Measurements from ENCODE around the gene OSBPL5.
"Not testable (repeated sequence)": the region's sequence is repeated elsewhere in the genome, so short reads cannot be mapped to it uniquely, and the experiment has no call there.

The OSBPL5 gene

GRCh38 chr11:3080733-3081385 lies 84.3 kb downstream of the OSBPL5 start:
- no peak for DNase-seq (ENCODE audit: low read depth)

- peak; percentile 28 for DNase-seq (ENCODE audit: low read depth)
Measured at GRCh38 chr11:3080104-3080503, 85.0 kb downstream of the OSBPL5 start.

DNA sequence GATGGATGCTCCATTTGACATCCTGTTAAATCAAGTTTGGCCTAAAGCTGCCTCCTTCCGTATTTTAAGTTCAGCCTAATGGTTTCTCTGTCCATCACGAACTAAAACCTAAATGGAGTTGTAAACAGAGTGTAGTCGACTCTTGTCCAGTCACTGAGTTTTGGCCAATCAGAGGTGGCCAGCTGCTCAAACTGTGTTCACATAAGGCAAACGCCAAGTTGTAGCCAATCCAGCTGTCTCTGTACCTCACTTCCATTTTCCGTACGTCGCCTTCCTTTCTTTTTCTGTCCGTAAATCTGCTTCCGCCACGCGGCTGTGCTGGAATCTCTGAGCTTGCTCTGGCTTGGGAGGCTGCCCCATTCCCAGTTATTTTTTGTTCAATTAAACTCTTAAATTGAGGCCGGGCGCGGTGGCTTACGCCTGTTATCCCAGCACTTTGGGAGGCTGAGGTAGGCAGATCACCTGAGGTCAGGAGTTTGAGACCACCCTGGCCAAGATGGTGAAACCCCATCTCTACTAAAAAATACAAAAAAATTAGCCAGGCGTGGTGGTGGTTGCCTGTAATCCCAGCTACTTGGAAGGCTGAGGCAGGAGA lies 87.2 kb downstream of the OSBPL5 start:
- DNase-seq (ENCODE audit: low read depth) = no peak

DNA sequence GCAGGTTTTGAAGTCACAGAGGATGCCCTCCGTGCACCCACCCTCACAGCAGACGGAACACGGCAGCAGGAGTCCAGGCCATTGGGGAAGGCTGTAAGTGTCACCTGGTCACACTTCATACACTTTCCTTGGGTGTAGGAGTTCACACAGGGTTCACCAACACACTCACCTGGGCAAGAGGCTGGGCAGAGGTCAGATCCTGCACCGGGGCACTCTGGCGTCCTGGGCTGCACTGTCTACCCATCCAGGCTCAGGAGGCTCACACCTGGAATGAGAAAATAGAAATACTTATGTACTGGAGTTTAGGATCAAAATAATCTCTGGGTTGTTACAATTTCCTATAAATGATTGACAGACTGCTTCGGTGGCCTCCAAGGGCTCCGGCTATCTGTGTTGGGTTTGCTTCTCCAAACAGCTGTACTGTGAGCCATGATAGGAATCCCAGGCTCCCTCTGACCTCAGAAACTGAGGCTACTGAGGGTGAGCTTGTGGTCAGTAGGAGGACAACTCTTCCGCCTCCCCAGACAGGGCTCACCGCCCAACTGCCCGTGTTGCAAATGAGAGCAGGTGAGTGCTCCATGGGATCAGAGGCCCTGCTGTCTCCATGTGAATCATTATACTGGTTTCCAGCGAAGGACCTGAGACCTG lies 87.8 kb downstream of the OSBPL5 start:
- no peak for DNase-seq (ENCODE audit: low read depth)

DNA sequence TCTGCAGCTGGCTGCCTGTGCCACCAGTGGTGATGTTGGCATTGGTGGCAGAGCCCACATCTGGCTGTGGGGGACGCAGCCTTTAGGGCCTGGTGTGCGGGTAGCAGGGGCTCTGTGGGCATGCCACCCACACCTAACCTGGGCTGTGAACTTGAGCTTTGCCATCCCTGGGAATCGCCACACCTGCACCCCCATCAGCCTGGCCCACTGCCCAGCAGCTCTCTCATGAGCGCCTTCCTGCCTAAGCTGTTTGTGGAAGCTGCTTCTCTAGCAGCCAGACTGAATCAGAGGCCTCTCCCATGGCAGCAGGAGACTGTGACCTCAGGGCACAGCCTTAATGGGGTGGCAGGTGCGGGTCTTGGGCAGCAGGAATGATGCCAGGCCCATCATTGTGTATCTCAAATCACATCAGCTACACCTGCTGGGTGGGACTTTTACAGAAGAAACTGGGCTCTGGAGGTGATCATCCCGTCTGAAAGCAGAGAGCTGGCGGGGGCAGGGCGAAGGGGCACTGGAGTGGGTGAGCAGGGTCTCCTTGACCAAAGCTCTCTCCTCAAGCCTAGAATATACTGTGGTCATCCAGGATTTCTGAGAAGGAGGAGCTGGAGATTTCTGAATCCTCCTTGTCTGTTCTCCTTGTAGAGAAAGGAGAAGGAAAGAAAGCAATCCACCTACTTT lies 90.1 kb downstream of the OSBPL5 start:
- no peak for DNase-seq (ENCODE audit: low read depth)

GRCh38 chr11:3073029-3073435 lies 92.1 kb downstream of the OSBPL5 start:
- no peak for DNase-seq (ENCODE audit: low read depth)

- no peak for DNase-seq (ENCODE audit: low read depth)
Measured at GRCh38 chr11:3069425-3069824, 95.7 kb downstream of the OSBPL5 start.

- peak; percentile 51 for DNase-seq (ENCODE audit: low read depth)
Measured at GRCh38 chr11:3066308-3066707, 98.8 kb downstream of the OSBPL5 start.

DNA sequence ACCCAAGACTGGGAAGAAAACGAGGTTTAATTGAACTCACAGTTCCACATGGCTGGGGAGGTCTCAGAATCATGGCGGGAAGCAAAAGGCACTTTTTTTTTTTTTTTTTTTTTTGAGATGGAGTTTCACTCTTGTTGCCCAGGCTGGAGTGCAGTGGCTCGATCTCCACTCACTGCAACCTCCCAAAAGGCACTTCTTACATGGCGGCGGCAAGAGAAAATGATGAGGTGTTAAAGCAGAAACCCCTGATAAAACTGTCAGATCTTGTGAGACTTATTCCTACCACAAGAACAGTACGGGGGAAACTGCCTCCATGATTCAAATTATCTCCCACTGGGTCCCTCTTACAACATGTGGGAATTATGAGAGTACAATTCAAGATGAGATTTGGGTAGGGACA lies 100.4 kb downstream of the OSBPL5 start:
- DNase-seq (ENCODE audit: low read depth) = not testable (repeated sequence)

GRCh38 chr11:3063876-3064275 lies 101.2 kb downstream of the OSBPL5 start:
- peak; percentile 74 for DNase-seq (ENCODE audit: low read depth)

DNA sequence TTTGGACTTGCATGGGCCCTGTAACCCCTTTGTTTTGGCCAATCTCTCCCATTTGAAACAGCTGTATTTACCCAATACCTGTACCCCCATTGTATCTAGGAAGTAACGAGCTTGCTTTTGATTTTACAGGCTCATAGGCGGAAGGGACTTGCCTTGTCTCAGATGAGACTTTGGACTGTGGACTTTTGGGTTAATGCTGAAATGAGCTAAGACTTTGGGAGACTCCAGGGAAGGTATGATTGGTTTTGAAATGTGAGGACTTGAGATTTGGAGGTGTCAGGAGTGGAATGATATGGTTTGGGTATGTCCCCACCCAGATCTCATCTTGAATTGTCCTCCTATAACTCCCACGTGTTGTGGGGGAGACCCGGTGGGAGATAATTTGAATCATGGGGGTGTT lies 101.7 kb downstream of the OSBPL5 start:
- DNase-seq (ENCODE audit: low read depth) = not testable (repeated sequence)

- no peak for DNase-seq (ENCODE audit: low read depth)
Measured at GRCh38 chr11:3060436-3061025, 104.6 kb downstream of the OSBPL5 start.

GRCh38 chr11:3058753-3059664 lies 106.1 kb downstream of the OSBPL5 start:
- DNase-seq (ENCODE audit: low read depth) = peak; percentile 98

GRCh38 chr11:3057069-3057963 lies 107.8 kb downstream of the OSBPL5 start, which contains the start of gene CARS1:
Gene CARS1 (minus strand): TSS chr11:3057423. CDS start chr11:3057367, 56 bp downstream.
- peak; percentile 95 for DNase-seq (ENCODE audit: low read depth)

- DNase-seq (ENCODE audit: low read depth) = no peak
Measured at GRCh38 chr11:3056296-3057068, 108.6 kb downstream of the OSBPL5 start.

DNA sequence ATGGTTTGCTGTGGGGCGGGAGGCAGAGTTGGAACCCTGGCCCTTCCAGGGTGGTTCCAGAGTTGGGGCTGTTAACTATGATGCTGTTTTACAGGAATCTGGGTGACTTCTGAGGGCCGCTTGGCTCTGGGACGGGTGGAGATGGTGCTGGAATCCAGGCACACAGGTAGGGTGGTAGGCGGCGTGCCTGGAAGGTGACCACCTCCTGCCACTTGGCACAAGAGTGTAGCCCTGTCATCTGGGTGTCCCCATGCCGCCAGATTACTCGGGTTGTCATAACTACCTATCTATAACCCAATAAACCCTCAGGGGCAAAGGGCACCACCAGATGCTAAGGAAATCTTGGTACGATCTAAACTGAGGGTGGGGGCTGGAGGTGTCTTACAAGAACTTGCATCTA lies 109.2 kb downstream of the OSBPL5 start:
- DNase-seq (ENCODE audit: low read depth) = no peak

GRCh38 chr11:3052567-3052966 lies 112.5 kb downstream of the OSBPL5 start:
- no peak for DNase-seq (ENCODE audit: low read depth)

- no peak for DNase-seq (ENCODE audit: low read depth)
Measured at GRCh38 chr11:3052109-3052479, 113.0 kb downstream of the OSBPL5 start.
